ENCODE results near the gene TMEM204. TPM values are rescaled to one million over a fixed set of nuclear protein-coding genes. Genes with fewer than 3 reads are reported as not detected.

TMEM204 gene
- total RNA-seq, 4 donors from 2014 or later = 4.3 to 32.4 (median 7.9) TPM

DNA sequence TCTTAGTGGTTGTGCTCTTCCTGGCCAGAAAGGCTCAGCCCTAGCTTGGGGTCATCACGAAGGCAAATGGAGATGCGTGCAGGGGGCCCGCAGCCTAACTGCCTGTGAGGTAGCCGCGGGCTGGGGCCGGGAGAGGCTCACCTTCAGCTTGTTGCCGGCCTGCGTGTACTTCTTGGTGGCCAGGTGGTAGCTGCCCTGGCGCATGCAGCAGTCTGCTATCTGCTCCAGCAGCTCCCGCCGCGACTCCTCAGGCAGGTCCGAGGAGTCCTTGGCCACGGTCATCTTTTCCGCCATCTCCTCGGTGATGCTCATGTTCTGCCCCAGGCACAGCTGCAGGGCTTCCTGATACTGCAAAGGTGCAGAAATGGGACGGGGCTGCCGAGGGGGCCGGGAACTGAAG lies 13.0 kb upstream of the TMEM204 start:
- Histone ChIP-seq H3K27me3 (no peaks in the 10 kb centered on the region), H3K4me3 (no peak overlapping the region), H3K4me1 (no peaks in the 10 kb centered on the region), H3K9me3 (no peaks in the 10 kb centered on the region), H3K27ac (no peak overlapping the region), H3K36me3 (peaks cover 0 to 69% (median 4%) of the 10 kb centered on the region in 3 donors)
- WGBS, 2 donors = 100% methylated on average over 1 to 4 of the region's 19 CpGs
- intact Hi-C loops (cut with DNase I) = no loop called here
- TF ChIP-seq POLR2A (IDR thresholded peaks at IDR 0.05) = no peak
- TF ChIP-seq, protein P1, sequence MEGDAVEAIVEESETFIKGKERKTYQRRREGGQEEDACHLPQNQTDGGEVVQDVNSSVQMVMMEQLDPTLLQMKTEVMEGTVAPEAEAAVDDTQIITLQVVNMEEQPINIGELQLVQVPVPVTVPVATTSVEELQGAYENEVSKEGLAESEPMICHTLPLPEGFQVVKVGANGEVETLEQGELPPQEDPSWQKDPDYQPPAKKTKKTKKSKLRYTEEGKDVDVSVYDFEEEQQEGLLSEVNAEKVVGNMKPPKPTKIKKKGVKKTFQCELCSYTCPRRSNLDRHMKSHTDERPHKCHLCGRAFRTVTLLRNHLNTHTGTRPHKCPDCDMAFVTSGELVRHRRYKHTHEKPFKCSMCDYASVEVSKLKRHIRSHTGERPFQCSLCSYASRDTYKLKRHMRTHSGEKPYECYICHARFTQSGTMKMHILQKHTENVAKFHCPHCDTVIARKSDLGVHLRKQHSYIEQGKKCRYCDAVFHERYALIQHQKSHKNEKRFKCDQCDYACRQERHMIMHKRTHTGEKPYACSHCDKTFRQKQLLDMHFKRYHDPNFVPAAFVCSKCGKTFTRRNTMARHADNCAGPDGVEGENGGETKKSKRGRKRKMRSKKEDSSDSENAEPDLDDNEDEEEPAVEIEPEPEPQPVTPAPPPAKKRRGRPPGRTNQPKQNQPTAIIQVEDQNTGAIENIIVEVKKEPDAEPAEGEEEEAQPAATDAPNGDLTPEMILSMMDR (IDR thresholded peaks at IDR 0.05) = no peak
- DNase-seq = no peak

- no peak overlapping the region for H3K4me3 ChIP-seq
- H3K27me3 ChIP-seq = no peaks in the 10 kb centered on the region
- DNase-seq = no peak
- 92 to 95% methylated on average over 4 to 12 of the region's 30 CpGs for WGBS, 2 donors
- H3K36me3 ChIP-seq = peaks cover 0 to 59% (median 4%) of the 10 kb centered on the region in 3 donors
- intact Hi-C loops (cut with DNase I) = no loop called here
- peaks cover 5 to 31% (median 6%) of the 10 kb centered on the region in 3 donors for H3K4me1 ChIP-seq
- H3K9me3 ChIP-seq = no peaks in the 10 kb centered on the region
- H3K27ac ChIP-seq = no peak overlapping the region
- TF ChIP-seq POLR2A (IDR thresholded peaks at IDR 0.05) = no peak
- TF ChIP-seq, protein P1 (IDR thresholded peaks at IDR 0.05) = no peak
Observed at GRCh38 chr16:1523581-1524245, 9.8 kb upstream of the TMEM204 start.

- WGBS, 2 donors = 93 to 97% methylated on average over 10 to 14 of the region's 26 CpGs
- H3K4me3 ChIP-seq = no peak overlapping the region
- intact Hi-C loops (cut with DNase I) = no loop called here
- H3K36me3 ChIP-seq = peaks cover 0 to 52% (median 4%) of the 10 kb centered on the region in 3 donors
- H3K9me3 ChIP-seq = no peaks in the 10 kb centered on the region
- no peaks in the 10 kb centered on the region for H3K27me3 ChIP-seq
- H3K27ac ChIP-seq = no peak overlapping the region
- peaks cover 6 to 38% (median 11%) of the 10 kb centered on the region in 3 donors for H3K4me1 ChIP-seq
- TF ChIP-seq, protein P1 (IDR thresholded peaks at IDR 0.05) = no peak
- no peak for TF ChIP-seq POLR2A (IDR thresholded peaks at IDR 0.05)
- DNase-seq = no peak
Observed at GRCh38 chr16:1524366-1524765, 9.1 kb upstream of the TMEM204 start.

DNA sequence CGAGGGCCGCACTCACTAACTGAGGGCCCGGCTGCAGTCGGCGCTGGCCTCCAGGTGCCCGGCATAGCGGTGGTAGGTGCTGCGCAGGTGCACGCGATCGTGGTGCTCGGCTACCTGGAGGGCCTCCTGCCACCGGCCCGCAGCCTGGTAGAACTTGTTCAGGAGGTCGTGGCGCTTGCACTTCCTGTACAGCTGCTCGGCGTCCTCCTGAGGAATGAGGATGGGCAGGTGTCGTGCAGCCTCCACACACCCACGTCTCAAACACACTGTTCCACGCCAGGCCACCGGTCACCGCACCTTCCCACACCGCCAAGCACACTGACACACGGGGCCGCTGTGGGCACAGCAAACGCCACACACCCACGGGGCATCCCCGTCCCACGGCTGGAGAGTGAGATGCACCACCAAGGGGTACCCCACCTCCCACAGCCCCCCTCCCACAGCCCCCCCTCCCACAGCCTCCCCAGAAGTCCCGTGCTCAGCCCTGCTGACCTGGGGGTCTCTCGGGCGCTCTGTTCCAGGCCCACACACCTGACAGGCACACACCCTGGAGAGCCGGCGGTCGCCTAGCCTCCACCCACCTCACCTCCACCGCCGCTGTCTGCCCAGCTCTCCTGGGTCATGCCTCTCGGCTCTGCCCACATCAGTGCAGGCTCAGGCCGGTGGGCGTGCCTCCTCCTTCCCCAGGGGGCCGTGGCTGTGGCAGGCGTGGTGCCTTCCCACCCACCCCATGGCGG lies 7.4 kb upstream of the TMEM204 start:
- peaks cover 19 to 54% (median 25%) of the 10 kb centered on the region in 3 donors for H3K4me1 ChIP-seq
- intact Hi-C loops (cut with DNase I) = no loop called here
- no peak overlapping the region for H3K4me3 ChIP-seq
- H3K36me3 ChIP-seq = peaks cover 0 to 36% (median 0%) of the 10 kb centered on the region in 3 donors
- WGBS, 2 donors = 70% methylated on average over 5 of the region's 44 CpGs; no CpG with 5 or more reads in 1 of the 2 donors
- no peaks in the 10 kb centered on the region for H3K9me3 ChIP-seq
- DNase-seq = no peak
- no peaks in the 10 kb centered on the region for H3K27me3 ChIP-seq
- no peak for TF ChIP-seq POLR2A (IDR thresholded peaks at IDR 0.05)
- TF ChIP-seq, protein P1 (IDR thresholded peaks at IDR 0.05) = no peak
- no peak overlapping the region for H3K27ac ChIP-seq

Data from esophagus squamous epithelium (tissue), 5 donors.